Immature natural killer cell (primary cell): ENCODE data around the gene C1orf53. TPM values are rescaled to one million over a fixed set of nuclear protein-coding genes. Genes with fewer than 3 reads are reported as not detected.
"Not testable (repeated sequence)": the region's sequence is repeated elsewhere in the genome, so short reads cannot be mapped to it uniquely, and the experiment has no call there.

Experiments used
- DNase-seq, 3 donors: peaks; one replicate each; pipeline ENCODE4 v3.0.0; 2022; ENCODE audit warnings: mixed read lengths in 1 of 3
- H3K27ac Mint-ChIP-seq, 6 donors: one replicate each; pipeline ENCODE4 v1.8.0; 2020; ENCODE audit warnings: mixed read lengths in 6 of 6, mild to moderate bottlenecking in 5 of 6, inconsistent platforms in 4 of 6, moderate library complexity in 3 of 6
- H3K27me3 Mint-ChIP-seq, 3 donors: one replicate each; pipeline ENCODE4 v1.8.0; 2020 to 2021; ENCODE audit warnings: low read depth in 3 of 3, mild to moderate bottlenecking in 3 of 3, mixed read lengths in 3 of 3, moderate library complexity in 3 of 3, inconsistent platforms in 1 of 3
- H3K36me3 Mint-ChIP-seq, 3 donors: one replicate each; pipeline ENCODE4 v1.8.0; 2020; ENCODE audit warnings: mixed read lengths in 3 of 3, inconsistent platforms in 2 of 3, mild to moderate bottlenecking in 2 of 3
- H3K4me1 Mint-ChIP-seq, 2 donors: one replicate each; pipeline ENCODE4 v1.8.0; 2020; ENCODE audit warnings: inconsistent platforms in 2 of 2, mild to moderate bottlenecking in 2 of 2, mixed read lengths in 2 of 2, moderate library complexity in 1 of 2
- H3K4me3 Mint-ChIP-seq, 5 donors: one replicate each; pipeline ENCODE4 v1.8.0; 2020; ENCODE audit warnings: mild to moderate bottlenecking in 5 of 5, mixed read lengths in 5 of 5, inconsistent platforms in 3 of 5, moderate library complexity in 3 of 5
- H3K9me3 Mint-ChIP-seq, 6 donors: one replicate each; pipeline ENCODE4 v1.8.0; 2020; ENCODE audit warnings: mild to moderate bottlenecking in 6 of 6, mixed read lengths in 6 of 6, inconsistent platforms in 4 of 6, moderate library complexity in 3 of 6
- polyA plus RNA-seq, 3 donors: library from polyadenylated mRNA; unstranded; fragments of 300-500 nt; fragmentation: Illumina TruSeq; gene quantifications; one replicate each; pipeline ENCODE4 v1.2.3, GENCODE V29; 2021

C1orf53 gene
- polyA plus RNA-seq, 3 donors from 2014 or later = 1.8 to 4.1 (median 2.1) TPM

GRCh38 chr1:197942042-197942441 is 39.6 kb downstream of the C1orf53 start:
- no peak for DNase-seq
- no peak overlapping the region for H3K4me3 Mint-ChIP-seq
- no peaks in the 10 kb centered on the region for H3K4me1 Mint-ChIP-seq
- no peak overlapping the region for H3K27ac Mint-ChIP-seq
- no peaks in the 10 kb centered on the region for H3K36me3 Mint-ChIP-seq
- peaks cover 0 to 6% (median 5%) of the 10 kb centered on the region in 3 donors for H3K27me3 Mint-ChIP-seq
- H3K9me3 Mint-ChIP-seq = no peaks in the 10 kb centered on the region

DNA sequence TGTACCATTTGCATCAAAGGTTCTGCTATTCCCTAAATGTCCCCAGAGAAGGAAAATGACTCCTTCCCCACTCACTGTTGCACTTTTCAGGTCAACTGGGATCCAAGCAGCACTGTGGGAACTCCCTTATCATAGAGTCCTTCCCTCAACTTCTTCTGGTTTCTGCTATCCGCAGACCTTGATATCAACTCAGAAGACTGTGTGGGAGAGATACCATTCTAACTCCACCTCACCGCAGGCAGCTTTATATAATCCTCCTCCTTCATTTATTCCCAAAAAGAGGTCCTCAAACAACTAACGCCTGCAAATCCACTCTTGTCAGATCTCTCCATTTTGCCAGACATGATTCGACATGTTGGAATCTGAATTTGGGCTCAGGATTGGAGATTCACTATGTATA is 42.1 kb downstream of the C1orf53 start:
- no peaks in the 10 kb centered on the region for H3K36me3 Mint-ChIP-seq
- DNase-seq = no peak
- H3K27ac Mint-ChIP-seq = no peak overlapping the region
- peaks cover 0 to 6% (median 3%) of the 10 kb centered on the region in 3 donors for H3K27me3 Mint-ChIP-seq
- no peak overlapping the region for H3K4me3 Mint-ChIP-seq
- no peaks in the 10 kb centered on the region for H3K9me3 Mint-ChIP-seq
- peaks cover 16 to 21% of the 10 kb centered on the region in 2 donors for H3K4me1 Mint-ChIP-seq

DNA sequence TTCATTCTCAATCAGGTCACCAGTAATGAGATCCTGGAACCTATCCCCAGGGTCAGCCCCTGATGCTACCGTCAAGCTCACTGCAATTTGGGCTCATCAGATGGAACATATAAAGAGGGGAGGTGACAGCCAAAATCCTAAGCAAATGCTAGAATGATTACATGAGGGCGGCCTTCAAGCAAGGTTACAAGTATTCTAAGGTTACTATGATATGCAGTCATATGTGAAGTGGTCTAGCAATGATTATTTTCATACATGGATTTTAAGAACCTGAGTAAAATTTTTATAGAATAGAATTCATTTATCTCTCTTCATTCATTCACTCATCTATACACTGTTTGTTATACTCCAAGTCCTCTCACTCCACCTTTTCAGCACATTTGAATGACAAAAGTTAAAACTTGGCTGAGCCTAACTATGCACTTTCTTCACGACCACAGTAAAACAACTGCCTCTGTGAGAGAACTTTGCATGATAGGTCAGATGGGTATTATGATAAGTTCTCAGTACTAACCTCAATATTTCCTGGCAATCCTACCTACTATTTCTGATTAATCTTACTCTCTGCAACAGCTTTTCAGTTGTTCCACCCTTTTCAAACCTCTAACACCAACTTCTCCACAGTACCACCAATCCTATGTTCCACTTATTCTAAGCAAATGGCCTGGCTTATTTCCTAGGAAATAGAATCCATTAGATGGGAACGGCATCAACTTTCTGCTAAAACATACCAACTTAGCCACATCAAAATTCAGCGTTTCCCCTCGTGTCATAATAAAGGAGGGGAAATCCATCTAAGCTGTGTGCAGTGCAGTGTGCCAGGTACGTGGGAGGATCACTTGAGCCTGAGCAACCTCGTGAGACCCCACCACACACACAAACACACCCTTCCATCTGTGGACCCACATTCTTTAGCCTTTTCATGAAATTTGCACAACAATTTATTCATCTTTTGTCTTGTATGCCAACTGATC is 46.8 kb downstream of the C1orf53 start:
- peak in 2 of 3 donors; percentile 17 to 25 for DNase-seq
- Mint-ChIP-seq H3K27ac (peak overlapping the region; percentile 4 to 62 (median 35)), H3K9me3 (no peaks in the 10 kb centered on the region), H3K36me3 (peaks cover 0 to 4% (median 0%) of the 10 kb centered on the region in 3 donors), H3K27me3 (peaks cover 0 to 4% (median 3%) of the 10 kb centered on the region in 3 donors), H3K4me1 (peaks cover 25 to 34% of the 10 kb centered on the region in 2 donors), H3K4me3 (peak overlapping the region; percentile 49 to 62 (median 53))

GRCh38 chr1:197951089-197951488 is 48.7 kb downstream of the C1orf53 start:
- no peak for DNase-seq
- Mint-ChIP-seq H3K36me3 (peaks cover 0 to 4% (median 0%) of the 10 kb centered on the region in 3 donors), H3K9me3 (no peaks in the 10 kb centered on the region), H3K4me1 (peaks cover 25 to 34% of the 10 kb centered on the region in 2 donors), H3K27ac (no peak overlapping the region), H3K4me3 (no peak overlapping the region), H3K27me3 (peaks cover 0 to 3% (median 1%) of the 10 kb centered on the region in 3 donors)

DNA sequence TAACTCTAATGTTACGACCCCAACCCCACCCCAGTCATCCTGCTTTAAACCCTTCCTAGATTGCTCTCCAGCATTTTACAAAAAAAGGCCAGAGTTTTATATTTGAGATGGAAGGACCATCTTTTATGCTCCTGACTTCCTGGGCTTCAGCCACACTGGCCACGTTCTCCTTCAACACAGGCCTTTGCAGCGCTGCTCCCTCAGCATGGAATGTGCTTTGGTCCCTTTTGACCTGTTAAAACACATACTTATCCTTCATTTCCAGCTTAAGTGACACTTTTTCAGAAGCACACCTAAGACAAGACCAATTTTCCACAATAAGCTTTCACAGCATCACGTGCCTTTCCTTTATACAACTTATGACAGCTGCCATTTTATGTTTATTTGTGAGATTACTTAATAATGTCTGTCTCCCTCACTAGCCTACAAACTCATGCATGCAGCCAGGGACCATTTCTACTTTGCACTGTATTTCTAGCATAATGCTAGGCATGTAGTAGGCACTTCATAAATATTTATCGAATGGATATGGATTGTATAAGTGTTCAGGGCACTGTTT is 49.3 kb downstream of the C1orf53 start:
- H3K36me3 Mint-ChIP-seq = peaks cover 0 to 4% (median 0%) of the 10 kb centered on the region in 3 donors
- no peak overlapping the region for H3K4me3 Mint-ChIP-seq
- peaks cover 25 to 34% of the 10 kb centered on the region in 2 donors for H3K4me1 Mint-ChIP-seq
- DNase-seq = no peak
- no peaks in the 10 kb centered on the region for H3K9me3 Mint-ChIP-seq
- peaks cover 0 to 3% (median 1%) of the 10 kb centered on the region in 3 donors for H3K27me3 Mint-ChIP-seq
- no peak overlapping the region for H3K27ac Mint-ChIP-seq

DNA sequence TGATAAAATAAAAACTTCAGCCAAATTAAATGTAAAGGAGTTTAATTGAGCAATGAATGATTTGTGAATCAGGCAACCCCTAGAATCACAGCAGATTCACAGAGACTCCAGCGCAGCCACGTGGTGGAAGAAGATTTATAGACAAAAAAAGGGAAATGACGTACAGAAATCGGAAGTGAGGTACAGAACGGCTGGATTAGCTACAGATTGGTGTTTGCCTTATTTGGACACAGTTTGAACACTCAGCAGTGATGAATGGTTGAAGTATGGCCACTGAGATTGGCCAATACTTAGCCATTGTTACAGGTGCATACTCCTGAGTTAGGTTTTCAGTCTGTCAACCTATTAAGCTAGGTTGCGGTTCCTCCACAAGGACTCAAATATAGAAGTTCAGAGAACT is 51.0 kb downstream of the C1orf53 start:
- DNase-seq, H3K4me3 Mint-ChIP-seq, H3K9me3 Mint-ChIP-seq, H3K27me3 Mint-ChIP-seq, H3K27ac Mint-ChIP-seq: not testable (repeated sequence)
- Mint-ChIP-seq H3K4me1 (peaks cover 19 to 24% of the 10 kb centered on the region in 2 donors), H3K36me3 (peaks cover 0 to 12% (median 0%) of the 10 kb centered on the region in 3 donors)

GRCh38 chr1:197954718-197955418 is 52.4 kb downstream of the C1orf53 start:
- Mint-ChIP-seq H3K36me3 (peaks cover 0 to 12% (median 0%) of the 10 kb centered on the region in 3 donors), H3K9me3 (no peaks in the 10 kb centered on the region), H3K27me3 (peaks cover 3 to 5% (median 4%) of the 10 kb centered on the region in 3 donors), H3K4me1 (peaks cover 5 to 10% of the 10 kb centered on the region in 2 donors), H3K27ac (no peak overlapping the region), H3K4me3 (no peak overlapping the region)
- no peak for DNase-seq

GRCh38 chr1:197955486-197956394 is 53.3 kb downstream of the C1orf53 start:
- peaks cover 0 to 12% (median 0%) of the 10 kb centered on the region in 3 donors for H3K36me3 Mint-ChIP-seq
- no peak for DNase-seq
- peaks cover 4 to 5% (median 5%) of the 10 kb centered on the region in 3 donors for H3K27me3 Mint-ChIP-seq
- H3K4me3 Mint-ChIP-seq = no peak overlapping the region
- H3K4me1 Mint-ChIP-seq = peaks cover 3 to 4% of the 10 kb centered on the region in 2 donors
- no peaks in the 10 kb centered on the region for H3K9me3 Mint-ChIP-seq
- H3K27ac Mint-ChIP-seq = no peak overlapping the region

Other genes with a start within 250 kb of the C1orf53 start
- gene DENND1B, start 127.2 kb upstream of the C1orf53 start, polyA plus RNA-seq = 10 to 100 TPM; 15.6 to 19.2 (median 18.5) TPM
- not detected for gene LHX9, start 14.7 kb downstream of the C1orf53 start, polyA plus RNA-seq